B cell (primary cell): ENCODE results near the gene LMOD2. TPM values are rescaled to one million over a fixed set of nuclear protein-coding genes. Genes with fewer than 3 reads are reported as not detected.

Experiments
- ATAC-seq: fragments of 200-7000 bp; cut with Tn5 transposase; one replicate; pipeline ENCODE4 v1.10.0; 2021; ENCODE audit warnings: low read depth, mild to moderate bottlenecking, moderate number of reproducible peaks, moderate library complexity
- CTCF ChIA-PET: fragments of 350-600 bp; sonication (Branson Sonifier 250); formaldehyde crosslinking; loops from one replicate; lab custom pipeline; 2021; ENCODE audit warnings: antibody characterized with exemption, inconsistent platforms; lab: Charles Lee
- POLR2A ChIA-PET: fragments of 350-600 bp; sonication (Branson Sonifier 250); formaldehyde crosslinking; loops from one replicate; lab custom pipeline; 2021; ENCODE audit warnings: antibody characterized with exemption; lab: Charles Lee
- DNase-seq: peaks from one replicate; pipeline ENCODE4 v3.0.0; 2013
- H2AFZ ChIP-seq: 2 replicates; pipeline ENCODE4 v1.6.1; 2012; ENCODE audit warnings: mild to moderate bottlenecking, low read depth, low read length; ENCODE audit not compliant: insufficient read depth, poor library complexity, severe bottlenecking
- H3K27ac ChIP-seq, 2 donors: 1 replicate in 1 of 2; 2 replicates in 1 of 2; pipeline ENCODE4 v1.5.1; 2012 to 2013; ENCODE audit warnings: low read length in 2 of 2, mild to moderate bottlenecking in 2 of 2, moderate library complexity in 1 of 2
- H3K27me3 ChIP-seq, 4 experiments: fragments of 200-600 bp in 1 of 4; sonication (generic) in 1 of 4; replicated peaks in 1 of 4; 1 replicate in 2 of 4; 2 replicates in 2 of 4; pipeline versions ENCODE4 v1.6.1 to v1.7.0; 2013 to 2016; ENCODE audit warnings: low read length in 3 of 4, mild to moderate bottlenecking in 2 of 4, mixed read lengths in 1 of 4, moderate library complexity in 1 of 4; ENCODE audit not compliant: insufficient read depth in 4 of 4, control insufficient read depth in 3 of 4; ENCODE audit errors: control extremely low read depth in 1 of 4
- H3K36me3 ChIP-seq, 2 experiments: replicated peaks in 1 of 2; 1 replicate in 1 of 2; 2 replicates in 1 of 2; pipeline versions ENCODE4 v1.6.1 to v1.7.1; 2013; ENCODE audit warnings: low read length in 1 of 2; ENCODE audit not compliant: insufficient read depth in 2 of 2, control insufficient read depth in 1 of 2; ENCODE audit errors: control extremely low read depth in 1 of 2, extremely low read depth in 1 of 2
- H3K4me1 ChIP-seq, 2 donors: fragments of 200-600 bp in 1 of 2; sonication (generic) in 1 of 2; 1 replicate in 1 of 2; 2 replicates in 1 of 2; pipeline versions ENCODE4 v1.5.1 to v1.6.1; 2013 to 2017; ENCODE audit warnings: low read length in 2 of 2; ENCODE audit not compliant: control insufficient read depth in 2 of 2, insufficient read depth in 2 of 2
- H3K4me2 ChIP-seq: replicated peaks from 2 replicates; pipeline ENCODE3; 2012; ENCODE audit warnings: mild to moderate bottlenecking, low read depth, low read length; ENCODE audit not compliant: poor library complexity, severe bottlenecking
- H3K4me3 ChIP-seq, 5 experiments: fragments of 200-600 bp in 1 of 5; sonication (generic) in 1 of 5; 1 replicate in 3 of 5; 2 replicates in 2 of 5; pipeline versions ENCODE4 v1.5.1 to v1.7.0; 2011 to 2016; ENCODE audit warnings: low read length in 4 of 5, mild to moderate bottlenecking in 4 of 5, low read depth in 2 of 5, control low read depth in 1 of 5, moderate library complexity in 1 of 5; ENCODE audit not compliant: insufficient read depth in 1 of 5; ENCODE audit errors: control extremely low read depth in 1 of 5, extremely low read depth in 1 of 5
- H3K79me2 ChIP-seq: fragments of 200-600 bp; sonication (generic); one replicate; pipeline ENCODE4 v1.6.0; 2016; ENCODE audit warnings: low read length; ENCODE audit not compliant: control insufficient read depth, insufficient read depth
- H3K9ac ChIP-seq: fragments of 200-600 bp; sonication (generic); 2 replicates; pipeline ENCODE4 v1.6.1; 2017; ENCODE audit warnings: mild to moderate bottlenecking, low read length, moderate library complexity
- H3K9me3 ChIP-seq, 3 donors: one replicate each; pipeline versions ENCODE4 v1.6.1 to v1.7.1; 2013; ENCODE audit warnings: low read length in 2 of 3; ENCODE audit not compliant: control insufficient read depth in 2 of 3, insufficient read depth in 1 of 3; ENCODE audit errors: control extremely low read depth in 1 of 3
- H4K20me1 ChIP-seq: 2 replicates; pipeline ENCODE4 v1.6.0; 2012; ENCODE audit warnings: mild to moderate bottlenecking, low read length; ENCODE audit not compliant: insufficient read depth, control insufficient read depth, poor library complexity, severe bottlenecking
- H3K27ac Mint-ChIP-seq: one replicate; pipeline ENCODE4 v1.8.0; 2021; ENCODE audit warnings: mixed read lengths
- H3K27me3 Mint-ChIP-seq: one replicate; pipeline ENCODE4 v1.8.0; 2021; ENCODE audit warnings: mixed read lengths
- H3K4me1 Mint-ChIP-seq: one replicate; pipeline ENCODE4 v1.8.0; 2021; ENCODE audit warnings: mixed read lengths
- H3K4me3 Mint-ChIP-seq: one replicate; pipeline ENCODE4 v1.8.0; 2021; ENCODE audit warnings: mixed read lengths
- H3K9me3 Mint-ChIP-seq: one replicate; pipeline ENCODE4 v1.8.0; 2022; ENCODE audit warnings: mixed read lengths; ENCODE audit not compliant: insufficient read depth
- CTCF ChIP-seq: fragments of 200-600 bp; IDR thresholded peaks from one replicate; pipeline ENCODE4 v1.8.0; 2022; ENCODE audit warnings: antibody characterized with exemption, mild to moderate bottlenecking
- EZH2 ChIP-seq: IDR thresholded peaks from 2 replicates; pipeline ENCODE4 v1.6.1; 2012; ENCODE audit warnings: borderline replicate concordance, low read depth, mild to moderate bottlenecking, moderate library complexity, low read length; ENCODE audit not compliant: insufficient read depth, poor library complexity, severe bottlenecking
- WGBS: methylation state at CpG from one replicate; pipeline ENCODE4 v1.1.5; 2013; ENCODE audit warnings: missing lambda C conversion rate; ENCODE audit not compliant: insufficient coverage; 5-methylcytosine and 5-hydroxymethylcytosine counted together
- intact Hi-C: fragments of 100-400 bp; cut with micrococcal nuclease; formaldehyde crosslinking; loops from one replicate; pipeline ENCODE4 v1.10.0; 2022
- polyA plus RNA-seq: library from polyadenylated mRNA; depleted of rRNA; stranded (reverse); fragments of >200 nt; gene quantifications from 2 replicates; pipeline ENCODE4 v1.2.3, GENCODE V29; 2012
- total RNA-seq, 2 donors: library from RNA; stranded (reverse); fragments of 120-200 nt in 1 of 2; gene quantifications; 1 replicate in 1 of 2; 2 replicates in 1 of 2; pipeline versions ENCODE4 v1.2.3 to v1.2.4, GENCODE V29; 2013 to 2022

LMOD2 gene
- total and polyA plus RNA-seq, 2 donors (not counting 1 experiment from before 2014, with no cell fraction given) = not detected

GRCh38 chr7:123640583-123640982 is 15.1 kb upstream of the LMOD2 start:
- H3K4me1 Mint-ChIP-seq = no peaks in the 10 kb centered on the region

GRCh38 chr7:123641901-123642300 is 13.8 kb upstream of the LMOD2 start:
- WGBS = 88% methylated on average over 2 of the region's 5 CpGs
- no peaks in the 10 kb centered on the region for H3K9me3 ChIP-seq
- no peaks in the 10 kb centered on the region for H3K9me3 Mint-ChIP-seq
- no peak overlapping the region for H3K4me3 ChIP-seq
- no peak for DNase-seq
- H3K79me2 ChIP-seq = no peaks in the 10 kb centered on the region
- no peak for TF ChIP-seq EZH2
- no peak for TF ChIP-seq CTCF
- no peak overlapping the region for H3K27ac Mint-ChIP-seq
- CTCF ChIA-PET = interaction anchor here (0.7 kb wide), 1 partner anchor 231 kb away, joined by 3 read pairs; no protein-coding TSS in a partner anchor
- no peak overlapping the region for H3K4me3 Mint-ChIP-seq
- H3K4me1 Mint-ChIP-seq = no peaks in the 10 kb centered on the region
- peaks cover 53% of the 10 kb centered on the region for H3K27me3 Mint-ChIP-seq
- H3K27ac ChIP-seq = no peak overlapping the region
- no peak overlapping the region for H3K4me2 ChIP-seq
- H4K20me1 ChIP-seq = no peaks in the 10 kb centered on the region
- no peak overlapping the region for H2AFZ ChIP-seq
- H3K4me1 ChIP-seq = no peaks in the 10 kb centered on the region
- peaks cover 0 to 12% (median 10%) of the 10 kb centered on the region in 4 experiments for H3K27me3 ChIP-seq
- POLR2A ChIA-PET = no interaction called here
- no peaks in the 10 kb centered on the region for H3K36me3 ChIP-seq
- intact Hi-C loops = no loop called here
- no peak overlapping the region for H3K9ac ChIP-seq
- no peak for ATAC-seq

More at GRCh38 chr7:123640583-123640982, 15.1 kb upstream of the LMOD2 start:
- Mint-ChIP-seq H3K27ac (no peak overlapping the region), H3K9me3 (no peaks in the 10 kb centered on the region), H3K27me3 (peaks cover 51% of the 10 kb centered on the region), H3K4me3 (no peak overlapping the region)
- no peaks in the 10 kb centered on the region for H4K20me1 ChIP-seq
- H3K4me3 ChIP-seq = no peak overlapping the region
- peaks cover 0 to 11% (median 10%) of the 10 kb centered on the region in 4 experiments for H3K27me3 ChIP-seq
- CTCF ChIA-PET = no interaction called here
- no peak overlapping the region for H3K9ac ChIP-seq
- TF ChIP-seq CTCF = no peak
- TF ChIP-seq EZH2 = no peak
- DNase-seq (no peak), ATAC-seq (no peak)
- no peaks in the 10 kb centered on the region for H3K79me2 ChIP-seq
- H2AFZ ChIP-seq = no peak overlapping the region
- POLR2A ChIA-PET = no interaction called here
- intact Hi-C loops = no loop called here
- H3K27ac ChIP-seq = no peak overlapping the region
- no peaks in the 10 kb centered on the region for H3K9me3 ChIP-seq
- H3K4me2 ChIP-seq = no peak overlapping the region
- H3K36me3 ChIP-seq = no peaks in the 10 kb centered on the region
- H3K4me1 ChIP-seq = no peaks in the 10 kb centered on the region
